Measurements from ENCODE around the gene YLPM1. TPM values are rescaled to one million over a fixed set of nuclear protein-coding genes. Genes with fewer than 3 reads are reported as not detected.
A peak's percentile ranks its signal among the peaks of the same experiment; 100 is the strongest.

Gene YLPM1
- total and polyA plus RNA-seq, 2 donors (not counting 3 experiments of a cell fraction or from before 2014, with no cell fraction given) = 14.9 to 85.7 TPM

DNA sequence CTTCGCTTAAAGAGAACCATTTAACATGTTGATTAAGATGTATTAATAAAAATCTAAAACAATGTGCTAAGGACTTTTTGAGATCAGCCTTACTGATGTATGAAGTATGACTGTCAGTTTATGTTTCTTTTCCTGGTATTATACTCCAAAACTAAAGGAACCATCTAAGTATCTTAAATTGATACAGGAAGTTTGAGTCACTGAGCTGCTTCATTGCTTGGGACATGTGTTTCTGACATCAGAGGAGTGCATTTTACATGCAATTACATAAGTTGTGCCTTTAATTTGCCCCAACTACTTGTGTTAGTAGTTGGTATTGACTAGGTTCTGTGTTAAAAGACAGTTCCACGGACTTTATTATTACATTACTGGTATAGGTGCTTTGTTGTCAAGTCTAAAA, 61.9 kb downstream of the YLPM1 start:
- ChIA-PET CTCF (interaction anchor here (0.6 to 1.0 kb wide), 3 partner anchors 21 to 216 kb away, joined by 3 to 7 read pairs (median 5); no protein-coding TSS in a partner anchor), POLR2A (no interaction called here)
- intact Hi-C loops (cut with micrococcal nuclease) = no loop called here
- H3K27ac ChIP-seq (ENCODE audit: insufficient read depth, low read depth, low read length) = peak overlapping the region; percentile 63
- H3K79me2 ChIP-seq (ENCODE audit: control insufficient read depth, insufficient read depth, low read length) = no peaks in the 10 kb centered on the region
- no peak overlapping the region for H3K9ac ChIP-seq (replicated peaks; ENCODE audit: extremely low read depth, insufficient read depth, low read length)
- FAIRE-seq (no peak), DNase-seq (ENCODE audit: low read depth, low spot score) (peak; percentile 65)
- H2AFZ ChIP-seq (ENCODE audit: low read depth, low read length) = no peak overlapping the region
- dilution Hi-C loops (cut with MboI; ENCODE audit: extremely low pct_ligation_motif_present, low sequenced_read_pairs) = no loop called here
- H3K4me3 ChIP-seq (replicated peaks in 1 of 3; ENCODE audit: insufficient read depth in 1 of 3, low read depth in 1 of 3, low read length in 3 of 3) = no peak overlapping the region
- H3K36me3 ChIP-seq (ENCODE audit: control insufficient read depth in 2 of 2, extremely low read depth in 1 of 2, insufficient read depth in 2 of 2, low read length in 2 of 2) = peaks cover 10 to 15% of the 10 kb centered on the region in 2 experiments
- no TSS peak for BruUV-seq (replicated peaks)
- no peaks in the 10 kb centered on the region for H3K27me3 ChIP-seq (ENCODE audit: control insufficient read depth in 2 of 2, insufficient read depth in 2 of 2, low read length in 2 of 2)
- H3K9me1 ChIP-seq (replicated peaks; ENCODE audit: control insufficient read depth, extremely low read depth, insufficient read depth, low read length) = no peaks in the 10 kb centered on the region
- H3K4me1 ChIP-seq (ENCODE audit: control insufficient read depth, extremely low read depth, insufficient read depth, low read length) = peaks cover 18% of the 10 kb centered on the region
- TF ChIP-seq JUN (IDR thresholded peaks at IDR 0.05; ENCODE audit: borderline replicate concordance, insufficient read depth, insufficient read length, low read depth) (peak; percentile 54), FOS (IDR thresholded peaks at IDR 0.05; ENCODE audit: borderline replicate concordance, insufficient read depth, low read length) (peak; percentile 54), EZH2 (IDR thresholded peaks at IDR 0.05; ENCODE audit: borderline replicate concordance, low read depth, low read length, severe bottlenecking) (no peak)
- TF ChIP-seq, protein P1, sequence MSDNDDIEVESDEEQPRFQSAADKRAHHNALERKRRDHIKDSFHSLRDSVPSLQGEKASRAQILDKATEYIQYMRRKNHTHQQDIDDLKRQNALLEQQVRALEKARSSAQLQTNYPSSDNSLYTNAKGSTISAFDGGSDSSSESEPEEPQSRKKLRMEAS (IDR thresholded peaks at IDR 0.05; ENCODE audit: insufficient read depth, insufficient read length) = no peak
- H4K20me1 ChIP-seq (replicated peaks; ENCODE audit: control insufficient read depth, extremely low read depth, insufficient read depth, low read length) = no peaks in the 10 kb centered on the region
- no peaks in the 10 kb centered on the region for H3K9me3 ChIP-seq (replicated peaks; ENCODE audit: control insufficient read depth, insufficient read depth, low read length)
- H3K4me2 ChIP-seq (ENCODE audit: insufficient read depth, low read length) = peak overlapping the region; percentile 72

DNA sequence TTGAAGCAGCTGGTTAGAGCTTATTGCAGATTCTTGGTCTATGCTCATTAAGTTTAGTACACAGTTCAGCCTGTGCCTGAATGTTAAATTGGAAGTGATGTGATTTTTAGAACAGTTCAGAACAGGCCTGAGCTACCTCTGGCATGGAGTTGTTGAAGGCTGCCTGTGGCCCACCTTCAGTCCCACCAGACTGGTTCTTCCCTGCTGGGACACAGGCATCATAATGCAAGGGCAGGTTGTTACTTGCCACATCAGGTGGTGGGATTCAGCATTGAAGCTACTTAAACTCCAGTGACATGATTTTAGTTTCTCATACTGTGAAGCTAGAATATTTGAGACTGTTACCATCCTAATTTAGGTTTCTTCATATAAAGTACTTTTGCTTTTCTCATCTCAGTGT, 63.5 kb downstream of the YLPM1 start:
- dilution Hi-C loops (cut with MboI; ENCODE audit: extremely low pct_ligation_motif_present, low sequenced_read_pairs) = no loop called here
- intact Hi-C loops (cut with micrococcal nuclease) = no loop called here
- POLR2A ChIA-PET = no interaction called here
- H3K9me1 ChIP-seq (replicated peaks; ENCODE audit: control insufficient read depth, extremely low read depth, insufficient read depth, low read length) = no peaks in the 10 kb centered on the region
- no peak overlapping the region for H2AFZ ChIP-seq (ENCODE audit: low read depth, low read length)
- DNase-seq (ENCODE audit: low read depth, low spot score) (no peak), FAIRE-seq (no peak)
- CTCF ChIA-PET = interaction anchor here (1.0 to 1.6 kb wide), 2 partner anchors 22 to 35 kb away, joined by 4 read pairs; no protein-coding TSS in a partner anchor
- no peaks in the 10 kb centered on the region for H4K20me1 ChIP-seq (replicated peaks; ENCODE audit: control insufficient read depth, extremely low read depth, insufficient read depth, low read length)
- peaks cover 18% of the 10 kb centered on the region for H3K4me1 ChIP-seq (ENCODE audit: control insufficient read depth, extremely low read depth, insufficient read depth, low read length)
- no peaks in the 10 kb centered on the region for H3K27me3 ChIP-seq (ENCODE audit: control insufficient read depth in 2 of 2, insufficient read depth in 2 of 2, low read length in 2 of 2)
- TF ChIP-seq, protein P2, sequence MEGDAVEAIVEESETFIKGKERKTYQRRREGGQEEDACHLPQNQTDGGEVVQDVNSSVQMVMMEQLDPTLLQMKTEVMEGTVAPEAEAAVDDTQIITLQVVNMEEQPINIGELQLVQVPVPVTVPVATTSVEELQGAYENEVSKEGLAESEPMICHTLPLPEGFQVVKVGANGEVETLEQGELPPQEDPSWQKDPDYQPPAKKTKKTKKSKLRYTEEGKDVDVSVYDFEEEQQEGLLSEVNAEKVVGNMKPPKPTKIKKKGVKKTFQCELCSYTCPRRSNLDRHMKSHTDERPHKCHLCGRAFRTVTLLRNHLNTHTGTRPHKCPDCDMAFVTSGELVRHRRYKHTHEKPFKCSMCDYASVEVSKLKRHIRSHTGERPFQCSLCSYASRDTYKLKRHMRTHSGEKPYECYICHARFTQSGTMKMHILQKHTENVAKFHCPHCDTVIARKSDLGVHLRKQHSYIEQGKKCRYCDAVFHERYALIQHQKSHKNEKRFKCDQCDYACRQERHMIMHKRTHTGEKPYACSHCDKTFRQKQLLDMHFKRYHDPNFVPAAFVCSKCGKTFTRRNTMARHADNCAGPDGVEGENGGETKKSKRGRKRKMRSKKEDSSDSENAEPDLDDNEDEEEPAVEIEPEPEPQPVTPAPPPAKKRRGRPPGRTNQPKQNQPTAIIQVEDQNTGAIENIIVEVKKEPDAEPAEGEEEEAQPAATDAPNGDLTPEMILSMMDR (IDR thresholded peaks at IDR 0.05; ENCODE audit: extremely low read depth in 1 of 2, insufficient read depth in 1 of 2, low read depth in 1 of 2, low read length in 2 of 2) = no peak
- TF ChIP-seq JUN (IDR thresholded peaks at IDR 0.05; ENCODE audit: borderline replicate concordance, insufficient read depth, insufficient read length, low read depth) (no peak), FOS (IDR thresholded peaks at IDR 0.05; ENCODE audit: borderline replicate concordance, insufficient read depth, low read length) (no peak), POLR2A (IDR thresholded peaks at IDR 0.05; ENCODE audit: low read depth, low read length) (no peak), GATA2 (IDR thresholded peaks at IDR 0.05; ENCODE audit: insufficient read depth, insufficient read length, low read depth, low read length) (no peak), MYC (IDR thresholded peaks at IDR 0.05; ENCODE audit: low read depth, low read length) (no peak), POLR2AphosphoS5 (IDR thresholded peaks at IDR 0.05; ENCODE audit: insufficient read depth, low read depth, low read length) (no peak), EZH2 (IDR thresholded peaks at IDR 0.05; ENCODE audit: borderline replicate concordance, low read depth, low read length, severe bottlenecking) (no peak)
- TF ChIP-seq, protein P1 (IDR thresholded peaks at IDR 0.05; ENCODE audit: insufficient read depth, insufficient read length) = no peak
- H3K36me3 ChIP-seq (ENCODE audit: control insufficient read depth in 2 of 2, extremely low read depth in 1 of 2, insufficient read depth in 2 of 2, low read length in 2 of 2) = peaks cover 16% of the 10 kb centered on the region in 2 experiments
- no peak overlapping the region for H3K4me3 ChIP-seq (replicated peaks in 1 of 3; ENCODE audit: insufficient read depth in 1 of 3, low read depth in 1 of 3, low read length in 3 of 3)
- H3K9ac ChIP-seq (replicated peaks; ENCODE audit: extremely low read depth, insufficient read depth, low read length) = no peak overlapping the region
- no peak overlapping the region for H3K4me2 ChIP-seq (ENCODE audit: insufficient read depth, low read length)
- no peaks in the 10 kb centered on the region for H3K9me3 ChIP-seq (replicated peaks; ENCODE audit: control insufficient read depth, insufficient read depth, low read length)
- H3K79me2 ChIP-seq (ENCODE audit: control insufficient read depth, insufficient read depth, low read length) = no peaks in the 10 kb centered on the region
- H3K27ac ChIP-seq (ENCODE audit: insufficient read depth, low read depth, low read length) = no peak overlapping the region
- no TSS peak for BruUV-seq (replicated peaks)
